SK-N-MC (cell line): ENCODE results near the gene HIBADH.

Source experiments
- DNase-seq: peaks from one replicate; pipeline ENCODE4 v3.0.0-alpha.2; 2011; ENCODE audit warnings: low read depth, low spot score
- H3K27ac ChIP-seq: fragments of 200-600 bp; sonication (generic); 2 replicates; pipeline ENCODE4 v1.5.1; 2016; ENCODE audit warnings: mixed run types
- H3K36me3 ChIP-seq: fragments of 200-600 bp; sonication (generic); 2 replicates; pipeline ENCODE4 v1.6.1; 2017; ENCODE audit warnings: antibody characterized with exemption, low read length, mixed read lengths; ENCODE audit not compliant: insufficient read depth
- H3K4me3 ChIP-seq: fragments of 200-600 bp; sonication (generic); 2 replicates; pipeline ENCODE4 v1.5.1; 2016
- H3K9ac ChIP-seq: fragments of 200-600 bp; sonication (generic); 2 replicates; pipeline ENCODE4 v1.8.0; 2017; ENCODE audit warnings: mixed run types, mixed read lengths; ENCODE audit not compliant: insufficient read length
- H3K9me3 ChIP-seq: fragments of 200-600 bp; sonication (generic); 2 replicates; pipeline ENCODE4 v1.6.1; 2017; ENCODE audit warnings: low read depth, mild to moderate bottlenecking, antibody characterized with exemption, low read length, moderate library complexity, mixed read lengths
- EZH2 ChIP-seq: fragments of 200-600 bp; sonication (generic); IDR thresholded peaks from one replicate; pipeline ENCODE4 v1.6.1; 2017; ENCODE audit warnings: antibody characterized with exemption
- FOXP2 ChIP-seq: optimal IDR thresholded peaks from 2 replicates; pipeline ENCODE3; 2011; ENCODE audit warnings: mild to moderate bottlenecking, moderate library complexity; ENCODE audit not compliant: insufficient read depth; ENCODE audit errors: extremely low read length, control extremely low read depth
- POLR2AphosphoS5 ChIP-seq: IDR thresholded peaks from 2 replicates; pipeline ENCODE4 v1.6.1; 2012; ENCODE audit warnings: mild to moderate bottlenecking, low read depth, low read length, borderline replicate concordance

The HIBADH gene

DNA sequence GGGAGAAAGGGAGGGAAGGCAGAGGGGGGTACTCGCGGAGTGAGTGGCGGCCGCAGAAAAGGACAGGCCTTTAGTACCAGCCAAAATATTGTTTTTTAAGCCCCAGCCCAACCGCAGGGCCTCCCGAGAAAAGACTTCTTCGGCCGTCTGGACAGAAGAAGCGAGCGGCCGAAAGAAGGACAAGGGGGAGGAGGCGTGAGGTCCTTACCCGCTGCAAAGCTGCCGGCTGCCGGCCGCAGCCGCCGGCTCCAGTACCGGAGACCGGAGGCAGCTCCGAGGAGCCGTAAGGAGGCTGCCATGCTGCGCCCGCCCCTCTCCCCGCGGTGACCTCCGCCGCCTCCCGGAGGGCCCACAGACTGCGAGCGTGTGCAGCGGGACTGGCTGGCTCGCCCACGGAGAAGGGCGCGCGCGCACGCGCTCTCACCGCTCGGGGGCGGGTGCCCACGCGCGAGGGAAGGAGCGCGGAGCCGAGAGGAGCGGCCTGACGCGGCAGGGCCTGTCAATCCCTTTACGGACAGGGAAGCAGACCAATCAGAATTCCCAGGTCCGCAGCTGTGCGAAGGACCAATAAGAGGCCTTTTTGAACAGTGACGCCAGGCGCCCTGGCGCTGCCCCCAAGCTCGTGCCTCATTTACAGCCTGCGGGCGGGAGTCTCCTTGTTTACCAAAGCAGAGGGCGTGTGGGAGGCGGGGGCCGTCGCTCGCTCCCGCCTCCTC lies at the start of gene HIBADH:
HIBADH (minus strand) TSS at position 394 of the 716 bp plus-strand sequence; CDS start at position 299, 95 bp downstream.
- Histone ChIP-seq H3K9me3 (no peaks in the 10 kb centered on the region), H3K4me3 (peak within 1 kb of the TSS; percentile 93), H3K27ac (0 out of 2 replicates have a peak within 1 kb of the TSS, but pooled peaks have one; percentile 49), H3K36me3 (no peaks in the 10 kb centered on the region), H3K9ac (peak within 1 kb of the TSS; percentile 91)
- TF ChIP-seq FOXP2 = peak; percentile 100
- TF ChIP-seq POLR2AphosphoS5 = peak; percentile 88
- TF ChIP-seq EZH2 = no peak
- peak; percentile 94 for DNase-seq

DNA sequence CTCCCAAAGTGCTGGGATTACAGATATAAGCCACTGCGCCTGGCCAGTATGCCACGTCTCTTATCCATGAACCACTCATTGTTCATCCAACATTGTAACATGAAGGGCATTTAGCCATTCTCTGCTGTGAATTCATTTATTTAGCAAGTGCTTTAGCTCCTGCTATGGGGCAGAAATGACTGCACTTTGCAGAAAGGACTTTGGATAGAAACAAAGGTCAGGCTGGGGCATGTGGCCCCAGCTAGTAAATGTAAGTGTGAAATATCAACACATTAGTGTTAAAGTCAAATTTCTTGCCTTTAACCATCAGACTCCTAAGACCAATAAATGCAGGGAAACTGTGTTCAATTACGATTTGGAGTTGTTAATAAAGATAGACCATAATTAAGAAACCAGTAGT lies 49.5 kb upstream of the HIBADH start:
- Histone ChIP-seq H3K4me3 (no peak overlapping the region), H3K36me3 (no peaks in the 10 kb centered on the region), H3K9me3 (no peaks in the 10 kb centered on the region), H3K27ac (no peak overlapping the region), H3K9ac (no peak overlapping the region)
- DNase-seq = no peak
- no peak for TF ChIP-seq FOXP2
- TF ChIP-seq POLR2AphosphoS5 = no peak
- no peak for TF ChIP-seq EZH2

- DNase-seq = no peak
- TF ChIP-seq FOXP2 (no peak), POLR2AphosphoS5 (no peak), EZH2 (no peak)
- Histone ChIP-seq H3K36me3 (no peaks in the 10 kb centered on the region), H3K9me3 (no peaks in the 10 kb centered on the region), H3K9ac (no peak overlapping the region), H3K4me3 (no peak overlapping the region), H3K27ac (no peak overlapping the region)
Observed at GRCh38 chr7:27709137-27710075, 46.7 kb upstream of the HIBADH start.

DNA sequence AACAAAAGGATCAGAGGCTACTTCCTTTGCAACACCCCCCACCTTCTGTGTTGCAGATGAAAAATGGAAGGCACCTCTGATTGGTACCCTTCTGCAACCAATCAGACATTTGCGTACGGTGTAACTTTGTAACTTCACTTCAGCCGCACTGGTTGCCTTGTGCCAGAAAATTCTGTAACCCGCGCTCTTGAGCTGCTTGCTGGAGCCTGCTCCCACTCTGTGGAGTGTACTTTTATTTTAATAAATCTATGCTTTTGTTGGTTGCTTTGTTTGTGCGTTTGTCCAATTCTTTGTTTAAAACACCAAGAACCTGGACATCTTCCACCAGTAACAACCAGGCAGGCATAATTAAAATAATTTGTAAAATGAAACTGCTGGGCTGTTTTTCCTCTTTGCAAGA lies 45.8 kb upstream of the HIBADH start:
- no peak for TF ChIP-seq FOXP2
- no peak for TF ChIP-seq POLR2AphosphoS5
- no peak for TF ChIP-seq EZH2
- Histone ChIP-seq H3K27ac (no peak overlapping the region), H3K4me3 (no peak overlapping the region), H3K36me3 (no peaks in the 10 kb centered on the region), H3K9me3 (no peaks in the 10 kb centered on the region), H3K9ac (no peak overlapping the region)
- DNase-seq = no peak

DNA sequence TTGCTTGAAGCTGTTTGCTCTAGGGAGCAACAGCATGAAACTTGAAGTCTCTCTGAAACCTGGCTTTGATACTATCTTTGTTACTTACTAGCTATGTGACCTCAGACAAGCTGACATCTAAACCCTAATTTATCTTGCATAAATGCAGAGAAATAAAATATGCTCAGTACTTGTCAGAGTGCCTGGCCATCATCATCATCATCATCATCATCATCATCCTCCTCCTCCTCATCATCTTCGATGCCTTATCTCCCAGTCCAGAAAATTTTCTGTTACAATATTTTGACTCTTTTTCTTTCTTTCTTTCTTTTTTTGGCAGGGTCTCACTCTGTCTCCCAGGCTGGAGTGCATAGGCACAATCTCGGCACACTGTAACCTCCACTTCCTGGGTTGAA lies 42.5 kb upstream of the HIBADH start:
- Histone ChIP-seq H3K27ac (no peak overlapping the region), H3K4me3 (no peak overlapping the region), H3K36me3 (no peaks in the 10 kb centered on the region), H3K9ac (no peak overlapping the region), H3K9me3 (no peaks in the 10 kb centered on the region)
- no peak for TF ChIP-seq EZH2
- TF ChIP-seq FOXP2 = no peak
- no peak for TF ChIP-seq POLR2AphosphoS5
- DNase-seq = no peak

DNA sequence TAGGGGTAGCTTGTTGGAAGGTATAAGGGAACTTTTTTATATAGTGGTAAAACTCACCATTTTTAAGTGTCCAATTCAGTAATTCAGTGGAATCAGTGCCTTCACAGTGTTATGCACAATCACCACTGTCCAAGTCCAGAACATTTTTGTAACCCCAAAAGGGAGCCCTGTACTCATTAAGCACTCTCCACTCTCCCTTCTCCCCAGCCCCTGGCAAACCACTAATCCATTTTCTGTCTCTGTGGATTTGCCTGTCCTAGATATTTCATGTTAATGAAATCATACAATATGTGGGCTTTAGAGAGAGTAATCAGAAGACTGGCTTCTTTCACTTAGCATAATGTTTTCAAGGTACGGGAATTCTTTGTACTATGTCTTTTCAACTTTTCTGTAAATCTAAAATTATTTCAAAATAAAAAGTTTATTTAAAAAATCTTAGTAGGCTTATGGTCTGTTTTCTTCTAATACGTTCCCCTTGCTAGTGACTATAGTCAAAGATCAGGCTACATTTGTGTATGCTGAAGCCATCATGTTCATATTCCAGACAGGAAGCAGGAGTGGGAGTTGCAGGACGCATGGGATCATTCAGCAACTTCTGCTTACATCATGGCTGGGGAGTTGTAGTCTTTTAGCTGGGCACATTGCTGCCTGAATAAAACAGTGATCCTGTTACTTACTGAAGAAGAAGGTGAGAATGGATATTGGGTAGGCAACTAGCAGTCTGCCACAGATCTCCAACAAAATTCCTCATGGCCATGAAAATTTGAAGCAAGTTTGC lies 41.9 kb upstream of the HIBADH start:
- H3K27ac ChIP-seq = no peak overlapping the region
- H3K36me3 ChIP-seq = no peaks in the 10 kb centered on the region
- no peak for DNase-seq
- no peak overlapping the region for H3K9ac ChIP-seq
- no peak overlapping the region for H3K4me3 ChIP-seq
- TF ChIP-seq POLR2AphosphoS5 (no peak), EZH2 (no peak), FOXP2 (no peak)
- H3K9me3 ChIP-seq = no peaks in the 10 kb centered on the region

- Histone ChIP-seq H3K36me3 (no peaks in the 10 kb centered on the region), H3K27ac (no peak overlapping the region), H3K9ac (no peak overlapping the region), H3K9me3 (no peaks in the 10 kb centered on the region), H3K4me3 (no peak overlapping the region)
- DNase-seq = no peak
- TF ChIP-seq EZH2 (no peak), FOXP2 (no peak), POLR2AphosphoS5 (no peak)
Observed at GRCh38 chr7:27703181-27703580, 40.5 kb upstream of the HIBADH start.

DNA sequence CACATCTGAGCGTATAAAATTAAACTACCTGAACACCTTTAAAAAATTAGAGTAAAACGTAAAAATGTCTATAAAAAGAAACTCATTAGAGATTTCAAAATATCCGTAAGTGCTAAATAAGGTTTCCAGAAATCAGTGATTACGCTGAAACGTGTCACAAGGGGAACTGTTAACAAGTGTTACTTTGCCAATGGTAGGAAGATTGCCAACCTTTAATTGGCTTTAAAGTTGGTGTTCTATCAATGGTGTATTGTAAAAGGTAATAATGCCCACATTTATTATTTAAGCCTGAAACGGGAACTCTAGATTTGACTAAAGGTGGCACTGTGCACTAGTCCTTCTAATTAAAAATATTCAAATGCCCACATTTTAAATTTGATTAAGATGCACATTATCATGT lies 37.8 kb upstream of the HIBADH start:
- DNase-seq = no peak
- no peak overlapping the region for H3K27ac ChIP-seq
- H3K36me3 ChIP-seq = no peaks in the 10 kb centered on the region
- no peaks in the 10 kb centered on the region for H3K9me3 ChIP-seq
- TF ChIP-seq EZH2 (no peak), FOXP2 (no peak), POLR2AphosphoS5 (no peak)
- no peak overlapping the region for H3K9ac ChIP-seq
- H3K4me3 ChIP-seq = no peak overlapping the region
